ENCODE data around the gene SAMD3. TPM values are rescaled to one million over a fixed set of nuclear protein-coding genes. Genes with fewer than 3 reads are reported as not detected.
"Not testable (repeated sequence)": the region's sequence is repeated elsewhere in the genome, so short reads cannot be mapped to it uniquely, and the experiment has no call there.

The SAMD3 gene
- total and polyA plus RNA-seq, 2 donors (not counting 3 experiments of a cell fraction or from before 2014, with no cell fraction given) = not detected

DNA sequence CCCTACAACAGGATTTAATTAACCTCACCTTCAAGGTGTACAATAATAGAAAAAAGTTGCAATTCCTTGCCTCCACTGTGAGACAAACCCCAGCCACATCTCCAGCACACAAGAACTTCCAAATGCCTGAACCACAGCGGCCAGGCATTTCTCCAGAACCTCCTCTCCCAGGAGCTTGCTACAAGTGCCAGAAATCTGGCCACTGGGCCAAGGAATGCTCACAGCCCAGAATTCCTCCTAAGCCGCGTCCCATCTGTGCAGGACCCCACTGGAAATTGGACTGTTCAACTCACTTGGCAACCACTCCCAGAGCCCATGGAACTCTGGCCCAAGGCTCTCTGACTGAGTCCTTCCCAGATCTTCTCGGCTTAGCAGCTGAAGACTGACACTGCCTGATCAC, 28.3 kb downstream of the SAMD3 start:
- H3K9me3 ChIP-seq (replicated peaks; ENCODE audit: control insufficient read depth, insufficient read depth, low read length); dilution Hi-C loops (cut with MboI; ENCODE audit: extremely low pct_ligation_motif_present, low sequenced_read_pairs); H4K20me1 ChIP-seq (replicated peaks; ENCODE audit: control insufficient read depth, extremely low read depth, insufficient read depth, low read length); BruUV-seq (replicated peaks); DNase-seq (ENCODE audit: low read depth, low spot score); H3K27ac ChIP-seq (ENCODE audit: insufficient read depth, low read depth, low read length); POLR2A ChIA-PET; H3K27me3 ChIP-seq (ENCODE audit: control insufficient read depth in 2 of 2, insufficient read depth in 2 of 2, low read length in 2 of 2); FAIRE-seq; intact Hi-C loops (cut with micrococcal nuclease); H3K4me3 ChIP-seq (replicated peaks in 1 of 3; ENCODE audit: insufficient read depth in 1 of 3, low read depth in 1 of 3, low read length in 3 of 3); CTCF ChIA-PET; H3K4me1 ChIP-seq (ENCODE audit: control insufficient read depth, extremely low read depth, insufficient read depth, low read length); H3K9ac ChIP-seq (replicated peaks; ENCODE audit: extremely low read depth, insufficient read depth, low read length); H3K9me1 ChIP-seq (replicated peaks; ENCODE audit: control insufficient read depth, extremely low read depth, insufficient read depth, low read length); H3K36me3 ChIP-seq (ENCODE audit: control insufficient read depth in 2 of 2, extremely low read depth in 1 of 2, insufficient read depth in 2 of 2, low read length in 2 of 2); H2AFZ ChIP-seq (ENCODE audit: low read depth, low read length); H3K79me2 ChIP-seq (ENCODE audit: control insufficient read depth, insufficient read depth, low read length); H3K4me2 ChIP-seq (ENCODE audit: insufficient read depth, low read length): not testable (repeated sequence)

DNA sequence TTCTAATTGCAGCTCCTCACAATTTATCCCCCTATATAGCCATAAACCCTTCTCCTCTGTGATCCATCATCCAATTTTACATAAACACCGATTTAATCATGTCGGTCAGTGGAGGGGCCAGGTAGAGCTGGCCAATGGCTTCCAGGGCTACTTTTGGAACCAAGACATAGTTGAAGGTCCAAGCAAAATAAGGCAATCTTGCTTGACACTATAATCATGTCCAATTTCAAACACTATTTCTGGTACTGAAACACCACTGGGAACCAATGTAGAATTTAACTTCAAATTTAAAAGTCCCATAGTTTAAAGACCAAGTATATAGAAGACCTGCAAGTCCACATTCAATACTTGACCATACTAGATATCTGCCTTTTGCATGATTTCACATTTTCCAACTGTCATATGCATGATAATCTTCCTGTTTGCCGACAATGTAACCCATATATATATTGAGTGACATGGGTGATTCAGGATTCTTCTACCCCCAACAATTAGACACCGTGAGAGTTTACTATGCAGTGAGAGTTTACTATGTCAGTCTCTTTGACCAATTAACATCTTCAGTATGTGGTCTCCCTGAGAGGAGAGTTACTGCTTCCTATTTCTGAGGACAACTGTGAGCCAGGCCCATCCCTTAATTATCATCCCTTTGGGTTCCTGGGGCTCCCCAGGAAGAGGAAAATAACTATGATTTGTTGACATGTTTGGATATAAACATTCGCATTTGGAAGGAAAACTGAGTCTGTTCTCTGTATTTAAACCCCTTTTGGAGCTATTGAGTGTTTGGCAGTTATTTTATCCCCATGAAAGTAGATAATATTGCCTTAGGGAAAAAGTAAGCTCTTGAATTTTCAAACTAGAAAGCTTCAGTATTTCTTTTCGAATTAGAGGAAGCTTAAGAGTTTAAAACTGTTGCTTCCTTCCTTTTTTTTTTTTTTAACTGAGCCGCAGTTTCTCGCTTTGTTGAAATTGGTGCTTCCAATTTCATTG, 31.8 kb downstream of the SAMD3 start:
- Histone ChIP-seq H3K79me2 (ENCODE audit: control insufficient read depth, insufficient read depth, low read length) (no peaks in the 10 kb centered on the region), H4K20me1 (replicated peaks; ENCODE audit: control insufficient read depth, extremely low read depth, insufficient read depth, low read length) (no peaks in the 10 kb centered on the region), H3K36me3 (ENCODE audit: control insufficient read depth in 2 of 2, extremely low read depth in 1 of 2, insufficient read depth in 2 of 2, low read length in 2 of 2) (no peaks in the 10 kb centered on the region), H3K4me2 (ENCODE audit: insufficient read depth, low read length) (no peak overlapping the region), H3K9ac (replicated peaks; ENCODE audit: extremely low read depth, insufficient read depth, low read length) (no peak overlapping the region), H3K27me3 (ENCODE audit: control insufficient read depth in 2 of 2, insufficient read depth in 2 of 2, low read length in 2 of 2) (peaks cover 2 to 5% of the 10 kb centered on the region in 2 experiments), H3K9me3 (replicated peaks; ENCODE audit: control insufficient read depth, insufficient read depth, low read length) (no peaks in the 10 kb centered on the region), H2AFZ (ENCODE audit: low read depth, low read length) (no peak overlapping the region), H3K4me1 (ENCODE audit: control insufficient read depth, extremely low read depth, insufficient read depth, low read length) (no peaks in the 10 kb centered on the region), H3K27ac (ENCODE audit: insufficient read depth, low read depth, low read length) (no peak overlapping the region), H3K4me3 (replicated peaks in 1 of 3; ENCODE audit: insufficient read depth in 1 of 3, low read depth in 1 of 3, low read length in 3 of 3) (no peak overlapping the region), H3K9me1 (replicated peaks; ENCODE audit: control insufficient read depth, extremely low read depth, insufficient read depth, low read length) (no peaks in the 10 kb centered on the region)
- POLR2A ChIA-PET = no interaction called here
- DNase-seq (ENCODE audit: low read depth, low spot score) (no peak), FAIRE-seq (no peak)
- intact Hi-C loops (cut with micrococcal nuclease) = no loop called here
- BruUV-seq (replicated peaks) = no TSS peak
- CTCF ChIA-PET = interaction anchor here (0.6 kb wide), 1 partner anchor 13 kb away, joined by 3 read pairs; no protein-coding TSS in a partner anchor
- TF ChIP-seq MYC (IDR thresholded peaks at IDR 0.05; ENCODE audit: low read depth, low read length) = no peak
- TF ChIP-seq, protein P1, sequence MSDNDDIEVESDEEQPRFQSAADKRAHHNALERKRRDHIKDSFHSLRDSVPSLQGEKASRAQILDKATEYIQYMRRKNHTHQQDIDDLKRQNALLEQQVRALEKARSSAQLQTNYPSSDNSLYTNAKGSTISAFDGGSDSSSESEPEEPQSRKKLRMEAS (IDR thresholded peaks at IDR 0.05; ENCODE audit: insufficient read depth, insufficient read length) = no peak
- TF ChIP-seq FOS (IDR thresholded peaks at IDR 0.05; ENCODE audit: borderline replicate concordance, insufficient read depth, low read length) = no peak
- TF ChIP-seq POLR2AphosphoS5 (IDR thresholded peaks at IDR 0.05; ENCODE audit: insufficient read depth, low read depth, low read length) = no peak
- TF ChIP-seq EZH2 (IDR thresholded peaks at IDR 0.05; ENCODE audit: borderline replicate concordance, low read depth, low read length, severe bottlenecking) = no peak
- no peak for TF ChIP-seq GATA2 (IDR thresholded peaks at IDR 0.05; ENCODE audit: insufficient read depth, insufficient read length, low read depth, low read length)
- TF ChIP-seq JUN (IDR thresholded peaks at IDR 0.05; ENCODE audit: borderline replicate concordance, insufficient read depth, insufficient read length, low read depth) = no peak
- TF ChIP-seq, protein P2, sequence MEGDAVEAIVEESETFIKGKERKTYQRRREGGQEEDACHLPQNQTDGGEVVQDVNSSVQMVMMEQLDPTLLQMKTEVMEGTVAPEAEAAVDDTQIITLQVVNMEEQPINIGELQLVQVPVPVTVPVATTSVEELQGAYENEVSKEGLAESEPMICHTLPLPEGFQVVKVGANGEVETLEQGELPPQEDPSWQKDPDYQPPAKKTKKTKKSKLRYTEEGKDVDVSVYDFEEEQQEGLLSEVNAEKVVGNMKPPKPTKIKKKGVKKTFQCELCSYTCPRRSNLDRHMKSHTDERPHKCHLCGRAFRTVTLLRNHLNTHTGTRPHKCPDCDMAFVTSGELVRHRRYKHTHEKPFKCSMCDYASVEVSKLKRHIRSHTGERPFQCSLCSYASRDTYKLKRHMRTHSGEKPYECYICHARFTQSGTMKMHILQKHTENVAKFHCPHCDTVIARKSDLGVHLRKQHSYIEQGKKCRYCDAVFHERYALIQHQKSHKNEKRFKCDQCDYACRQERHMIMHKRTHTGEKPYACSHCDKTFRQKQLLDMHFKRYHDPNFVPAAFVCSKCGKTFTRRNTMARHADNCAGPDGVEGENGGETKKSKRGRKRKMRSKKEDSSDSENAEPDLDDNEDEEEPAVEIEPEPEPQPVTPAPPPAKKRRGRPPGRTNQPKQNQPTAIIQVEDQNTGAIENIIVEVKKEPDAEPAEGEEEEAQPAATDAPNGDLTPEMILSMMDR (IDR thresholded peaks at IDR 0.05; ENCODE audit: extremely low read depth in 1 of 2, insufficient read depth in 1 of 2, low read depth in 1 of 2, low read length in 2 of 2) = no peak
- TF ChIP-seq POLR2A (IDR thresholded peaks at IDR 0.05; ENCODE audit: low read depth, low read length) = no peak
- dilution Hi-C loops (cut with MboI; ENCODE audit: extremely low pct_ligation_motif_present, low sequenced_read_pairs) = no loop called here

All from endothelial cell of umbilical vein (primary cell).